GM21737 (cell line): ENCODE measurements around the gene MATN4.

ENCODE experiments used
- ATAC-seq: cut with Tn5 transposase; IDR thresholded peaks from one replicate; pipeline ENCODE4 v1.9.1; 2021; ENCODE audit warnings: mild to moderate bottlenecking, moderate library complexity; ENCODE audit not compliant: unreplicated experiment

The MATN4 gene

GRCh38 chr20:45341939-45342854 is 34.1 kb upstream of the MATN4 start:
- ATAC-seq, result no peak

GRCh38 chr20:45341579-45341938 is 33.5 kb upstream of the MATN4 start:
- no peak for ATAC-seq

- ATAC-seq, result no peak
These were observed 32.9 kb upstream of the MATN4 start for GRCh38 chr20:45340951-45341350.

- no peak for ATAC-seq
These were observed 32.2 kb upstream of the MATN4 start for GRCh38 chr20:45340236-45340847.

GRCh38 chr20:45339799-45340198 is 31.7 kb upstream of the MATN4 start:
- no peak for ATAC-seq

- no peak for ATAC-seq
These were observed 31.0 kb upstream of the MATN4 start for GRCh38 chr20:45339084-45339483.

GRCh38 chr20:45338121-45339030 is 30.3 kb upstream of the MATN4 start:
- no peak for ATAC-seq

GRCh38 chr20:45337367-45338120 is 29.4 kb upstream of the MATN4 start:
- no peak for ATAC-seq

GRCh38 chr20:45336530-45337366 is 28.6 kb upstream of the MATN4 start:
- ATAC-seq, result no peak

- ATAC-seq, result no peak
These were observed 22.4 kb upstream of the MATN4 start for GRCh38 chr20:45330476-45330875.

GRCh38 chr20:45329497-45330319 is 21.6 kb upstream of the MATN4 start:
- ATAC-seq, result no peak

- ATAC-seq, result no peak
These were observed 20.4 kb upstream of the MATN4 start for GRCh38 chr20:45328451-45328850.

GRCh38 chr20:45325371-45325770 is 17.3 kb upstream of the MATN4 start:
- no peak for ATAC-seq

- ATAC-seq, result no peak
These were observed 15.6 kb upstream of the MATN4 start for GRCh38 chr20:45323731-45324130.

- no peak for ATAC-seq
These were observed 14.9 kb upstream of the MATN4 start for GRCh38 chr20:45322952-45323383.

- ATAC-seq, result peak; percentile 60
These were observed 13.0 kb upstream of the MATN4 start for GRCh38 chr20:45320948-45321595.

GRCh38 chr20:45318948-45319347 is 10.8 kb upstream of the MATN4 start:
- ATAC-seq, result no peak

GRCh38 chr20:45318386-45318939 is 10.4 kb upstream of the MATN4 start:
- no peak for ATAC-seq
